ENCODE results near the gene ALDH1B1.

The ALDH1B1 gene

DNA sequence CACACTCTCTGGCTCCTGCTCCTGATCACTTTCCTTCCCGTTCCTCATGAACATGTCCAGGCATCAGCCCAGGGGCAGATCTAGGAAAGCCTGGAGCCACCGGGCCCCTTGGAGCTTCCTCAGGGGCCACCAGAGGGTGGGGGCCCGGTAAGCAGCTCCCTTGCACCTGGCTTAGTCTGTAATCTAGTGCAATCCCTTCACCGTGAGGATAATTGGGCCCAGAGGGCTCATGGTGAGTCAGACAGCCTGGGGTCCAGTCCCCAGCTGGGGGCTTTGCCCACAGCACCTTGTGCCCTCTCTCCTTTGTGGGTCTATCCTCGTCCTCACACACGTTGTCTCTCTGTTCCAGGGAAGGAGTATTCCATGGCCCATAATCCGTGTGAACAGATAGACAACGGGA lies 10.4 kb upstream of the ALDH1B1 start:
- no peak overlapping the region for H3K4me3 ChIP-seq (ENCODE audit: low read depth, low read length)
- CTCF ChIA-PET = interaction anchor here (1.7 kb wide), 1 partner anchor 19 kb away, joined by 5 read pairs; no protein-coding TSS in a partner anchor
- no peak for DNase-seq (ENCODE audit: low read depth, low spot score)
- POLR2A ChIA-PET = no interaction called here
- TF ChIP-seq, protein P1, sequence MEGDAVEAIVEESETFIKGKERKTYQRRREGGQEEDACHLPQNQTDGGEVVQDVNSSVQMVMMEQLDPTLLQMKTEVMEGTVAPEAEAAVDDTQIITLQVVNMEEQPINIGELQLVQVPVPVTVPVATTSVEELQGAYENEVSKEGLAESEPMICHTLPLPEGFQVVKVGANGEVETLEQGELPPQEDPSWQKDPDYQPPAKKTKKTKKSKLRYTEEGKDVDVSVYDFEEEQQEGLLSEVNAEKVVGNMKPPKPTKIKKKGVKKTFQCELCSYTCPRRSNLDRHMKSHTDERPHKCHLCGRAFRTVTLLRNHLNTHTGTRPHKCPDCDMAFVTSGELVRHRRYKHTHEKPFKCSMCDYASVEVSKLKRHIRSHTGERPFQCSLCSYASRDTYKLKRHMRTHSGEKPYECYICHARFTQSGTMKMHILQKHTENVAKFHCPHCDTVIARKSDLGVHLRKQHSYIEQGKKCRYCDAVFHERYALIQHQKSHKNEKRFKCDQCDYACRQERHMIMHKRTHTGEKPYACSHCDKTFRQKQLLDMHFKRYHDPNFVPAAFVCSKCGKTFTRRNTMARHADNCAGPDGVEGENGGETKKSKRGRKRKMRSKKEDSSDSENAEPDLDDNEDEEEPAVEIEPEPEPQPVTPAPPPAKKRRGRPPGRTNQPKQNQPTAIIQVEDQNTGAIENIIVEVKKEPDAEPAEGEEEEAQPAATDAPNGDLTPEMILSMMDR (IDR thresholded peaks at IDR 0.05; ENCODE audit: insufficient read depth, low read length, missing control alignments) = no peak

DNA sequence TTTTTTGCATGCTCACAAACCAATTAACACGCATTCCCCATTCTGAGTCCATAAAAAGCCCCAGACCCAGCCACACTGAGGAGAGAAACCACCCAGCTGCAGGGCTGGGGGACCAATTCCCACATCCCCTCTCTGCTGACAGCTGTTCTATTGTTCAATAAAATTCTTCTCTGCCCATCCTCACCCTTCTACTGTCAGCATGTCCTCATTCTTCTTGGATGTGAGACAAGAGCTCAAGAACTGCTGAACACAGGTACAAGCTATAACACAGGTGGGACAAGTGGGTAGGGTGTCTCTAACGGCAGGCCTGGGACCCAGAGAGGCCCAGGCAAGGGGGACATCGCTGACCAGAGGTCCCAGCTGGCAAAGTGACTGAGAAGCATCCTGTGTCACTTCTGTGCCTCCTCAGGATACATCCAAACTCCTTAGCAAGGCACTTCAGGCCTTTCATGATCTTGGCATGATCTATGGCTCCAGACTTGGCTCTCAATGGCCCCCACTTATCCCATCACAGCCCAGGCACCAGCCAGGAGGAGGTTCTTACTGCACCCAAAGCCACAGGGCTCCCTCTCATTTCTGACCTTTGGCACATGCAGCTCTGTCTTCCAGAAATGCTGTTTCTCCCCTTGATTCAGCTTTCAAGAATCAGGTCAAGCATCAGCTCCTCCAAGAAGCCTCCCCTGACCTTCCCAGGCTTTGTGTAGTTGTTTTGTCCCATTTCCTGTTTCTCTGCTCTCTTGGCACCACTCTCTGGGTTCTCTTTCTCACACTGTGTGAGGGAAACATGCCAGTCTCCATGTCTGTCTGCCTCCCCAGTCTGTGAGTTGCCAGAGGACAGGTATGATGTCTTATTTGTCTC lies 7.3 kb upstream of the ALDH1B1 start:
- TF ChIP-seq, protein P1 (IDR thresholded peaks at IDR 0.05; ENCODE audit: insufficient read depth, low read length, missing control alignments) = no peak
- ChIA-PET CTCF (no interaction called here), POLR2A (no interaction called here)
- no peak for DNase-seq (ENCODE audit: low read depth, low spot score)
- no peak overlapping the region for H3K4me3 ChIP-seq (ENCODE audit: low read depth, low read length)

DNA sequence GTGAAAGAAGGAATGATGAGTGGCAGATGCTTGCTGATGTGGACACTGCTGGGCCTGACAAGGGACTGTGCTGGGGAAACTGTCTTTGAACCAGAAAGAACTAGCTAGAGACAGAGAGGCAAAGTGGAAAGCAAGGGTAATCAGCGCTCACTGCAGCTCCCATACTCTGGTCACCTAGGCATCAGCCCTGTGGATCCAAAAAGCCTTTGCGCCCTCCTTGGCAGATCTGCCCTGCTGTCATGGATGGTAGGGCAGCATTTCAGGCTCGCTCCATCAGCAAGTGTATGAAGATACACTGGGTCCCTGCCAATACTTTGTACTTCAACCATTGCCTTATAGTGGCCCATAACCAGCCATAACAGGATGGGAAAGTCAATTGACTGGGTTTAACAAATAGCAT lies 6.6 kb upstream of the ALDH1B1 start:
- ChIA-PET CTCF (no interaction called here), POLR2A (no interaction called here)
- H3K4me3 ChIP-seq (ENCODE audit: low read depth, low read length) = no peak overlapping the region
- no peak for DNase-seq (ENCODE audit: low read depth, low spot score)
- TF ChIP-seq, protein P1 (IDR thresholded peaks at IDR 0.05; ENCODE audit: insufficient read depth, low read length, missing control alignments) = no peak

DNA sequence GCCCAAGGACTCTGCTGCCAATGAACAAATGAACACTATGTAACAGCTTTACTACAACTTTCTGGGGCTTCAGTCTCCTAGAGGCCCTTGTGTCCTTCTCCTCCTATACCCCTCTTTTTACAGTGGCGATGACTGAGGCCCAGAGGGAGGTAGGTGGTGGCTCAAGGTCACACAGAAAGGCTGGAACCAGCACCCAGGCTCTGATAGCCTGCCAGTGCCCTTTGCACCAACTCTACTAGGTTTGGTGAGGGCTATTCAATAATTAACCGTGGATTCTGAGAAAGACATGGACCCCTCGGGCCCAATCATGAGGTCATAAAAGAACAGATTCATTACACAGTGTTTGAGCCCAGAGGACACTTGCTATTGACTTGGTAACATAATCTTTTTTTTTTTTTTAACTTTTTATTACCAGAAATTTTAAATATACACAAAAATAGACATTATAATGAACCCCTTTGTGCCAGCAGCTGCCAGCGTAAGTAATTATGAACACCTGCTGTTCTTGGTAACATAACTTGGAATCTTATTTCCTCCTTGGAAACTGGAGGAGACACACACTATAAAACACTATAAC lies 6.1 kb upstream of the ALDH1B1 start:
- ChIA-PET CTCF (interaction anchor here (1.0 kb wide), 1 partner anchor 15 kb away, joined by 3 read pairs; no protein-coding TSS in a partner anchor), POLR2A (no interaction called here)
- no peak overlapping the region for H3K4me3 ChIP-seq (ENCODE audit: low read depth, low read length)
- TF ChIP-seq, protein P1 (IDR thresholded peaks at IDR 0.05; ENCODE audit: insufficient read depth, low read length, missing control alignments) = no peak
- no peak for DNase-seq (ENCODE audit: low read depth, low spot score)

DNA sequence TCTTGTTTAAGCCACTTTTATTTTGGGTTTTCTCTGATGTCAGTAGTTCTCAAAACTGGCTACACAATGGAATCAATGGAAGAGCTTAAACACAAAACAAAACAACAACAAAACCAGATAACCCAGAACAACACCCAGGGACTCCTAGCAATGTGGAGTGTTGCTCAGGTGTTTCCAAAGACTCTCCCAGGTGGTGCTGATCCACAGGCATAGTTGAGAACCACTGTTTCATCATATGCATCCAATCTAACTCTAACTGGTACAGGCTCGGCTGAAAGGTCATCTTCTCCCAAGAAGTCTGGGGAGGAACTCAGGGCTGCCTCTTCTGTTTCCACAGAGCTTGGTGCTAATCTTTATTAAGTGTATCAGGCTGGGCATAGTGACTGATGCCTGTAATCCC lies 5.4 kb upstream of the ALDH1B1 start:
- DNase-seq (ENCODE audit: low read depth, low spot score) = no peak
- CTCF ChIA-PET = interaction anchor here (1.0 kb wide), 1 partner anchor 14 kb away, joined by 3 read pairs; no protein-coding TSS in a partner anchor
- POLR2A ChIA-PET = no interaction called here
- TF ChIP-seq, protein P1 (IDR thresholded peaks at IDR 0.05; ENCODE audit: insufficient read depth, low read length, missing control alignments) = no peak
- H3K4me3 ChIP-seq (ENCODE audit: low read depth, low read length) = no peak overlapping the region

DNA sequence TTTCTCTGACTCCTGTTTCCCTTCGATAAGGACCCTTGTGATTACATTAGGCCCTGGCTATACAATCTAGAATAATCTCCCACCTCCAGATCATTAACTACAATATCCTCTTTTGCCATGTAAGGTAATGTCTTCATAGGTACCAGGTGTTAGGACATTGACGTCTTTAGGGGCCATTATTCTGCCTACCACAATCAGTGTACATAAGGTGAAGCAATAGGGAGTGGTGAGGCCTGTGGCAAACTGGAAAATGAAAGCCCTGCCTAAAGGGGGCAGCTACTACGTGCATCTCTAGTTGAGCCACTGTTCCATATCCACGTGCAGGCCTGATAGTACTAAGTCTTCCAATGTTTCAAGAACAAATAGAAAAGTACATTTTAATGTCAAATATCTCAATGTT lies 4.8 kb upstream of the ALDH1B1 start:
- POLR2A ChIA-PET = no interaction called here
- TF ChIP-seq, protein P1 (IDR thresholded peaks at IDR 0.05; ENCODE audit: insufficient read depth, low read length, missing control alignments) = no peak
- no peak overlapping the region for H3K4me3 ChIP-seq (ENCODE audit: low read depth, low read length)
- CTCF ChIA-PET = interaction anchor here (2.2 kb wide), 1 partner anchor 24 kb away, joined by 7 read pairs; no protein-coding TSS in a partner anchor
- no peak for DNase-seq (ENCODE audit: low read depth, low spot score)

Data from AG04449 (cell line).